NCI-H774 (cell line): Measurements from ENCODE around the gene NLRP1.

Experiments
- DNase-seq: peaks from one replicate; lab custom pipeline; 2025; lab: John Stamatoyannopoulos, UW

NLRP1 gene

GRCh38 chr17:5478992-5479391, 105.3 kb downstream of the NLRP1 start:
- no peak for DNase-seq

DNA sequence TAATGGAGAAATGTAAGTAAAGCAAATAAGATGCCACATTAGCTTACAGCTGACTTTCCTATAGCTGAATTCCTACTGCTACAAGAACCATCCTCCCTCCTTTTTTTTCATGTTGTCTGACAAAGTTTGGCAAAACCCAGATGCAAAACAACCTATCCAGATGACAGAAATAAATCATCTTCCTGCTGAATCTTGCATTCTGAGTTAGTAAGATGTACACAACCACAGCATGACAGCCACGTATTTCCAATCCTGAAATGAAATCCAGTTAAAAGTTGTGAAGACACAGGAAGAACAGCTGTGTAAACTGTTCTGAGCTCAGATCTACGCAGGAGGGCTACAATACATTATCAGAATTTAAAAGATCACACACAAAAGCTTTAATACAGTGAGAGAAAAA, 110.4 kb downstream of the NLRP1 start:
- DNase-seq: no peak

DNA sequence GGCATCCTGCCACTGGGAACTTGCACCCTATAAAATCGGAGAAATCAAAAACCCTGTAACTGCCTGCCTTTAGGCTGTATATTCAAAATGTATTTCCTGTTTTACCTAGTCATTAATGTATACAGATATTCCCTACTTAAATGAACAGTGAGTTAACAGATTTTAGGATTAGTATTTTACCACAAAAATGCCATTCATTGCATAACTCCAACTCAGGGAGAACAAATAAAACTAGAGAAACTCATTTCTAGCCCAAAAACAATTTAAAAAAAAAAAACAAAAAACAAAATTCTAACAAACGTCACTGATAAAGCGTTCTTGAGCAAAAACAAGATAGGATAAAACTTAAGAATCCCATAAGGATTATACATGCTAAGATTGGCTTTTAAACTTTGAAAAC, 111.8 kb downstream of the NLRP1 start:
- DNase-seq: no peak

DNA sequence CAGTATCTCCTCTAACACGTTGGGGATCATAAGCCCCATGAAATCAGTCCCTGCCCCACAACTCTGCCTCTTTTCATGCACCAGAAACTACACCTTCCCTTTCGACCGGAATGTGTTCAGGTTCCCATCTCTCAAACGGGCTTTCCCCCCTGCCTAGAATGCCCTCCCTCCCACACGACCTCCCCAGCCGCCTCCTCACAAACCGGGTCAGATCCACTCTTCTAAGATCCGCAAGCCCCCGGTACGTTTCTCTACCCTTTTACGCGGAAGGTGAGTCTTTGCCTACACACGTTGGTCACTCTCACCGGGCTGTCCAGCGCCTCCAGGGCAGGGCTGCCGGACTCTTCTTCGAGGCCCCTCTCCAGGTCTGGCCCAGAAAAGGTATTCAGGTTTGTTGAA, 116.2 kb downstream of the NLRP1 start:
- DNase-seq: no peak

DNA sequence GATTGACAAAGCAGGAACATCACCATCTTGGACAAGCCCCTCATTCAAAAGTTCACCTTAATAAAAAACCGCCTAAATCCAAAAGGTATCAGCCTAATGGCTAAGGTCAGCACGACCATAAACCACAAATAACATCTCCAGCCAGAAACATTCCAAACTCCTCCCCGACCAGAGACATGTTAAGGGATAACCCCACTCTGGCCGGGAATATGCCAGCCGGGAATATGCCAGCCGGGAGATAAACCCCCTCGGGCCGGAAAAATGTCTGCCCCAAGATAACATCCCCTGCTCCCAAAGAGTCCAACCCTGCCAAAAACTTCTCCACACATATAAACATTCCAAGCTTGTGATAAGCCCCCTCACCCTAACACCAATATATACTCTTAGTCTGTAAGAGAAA, 116.9 kb downstream of the NLRP1 start:
- no peak for DNase-seq

GRCh38 chr17:5466295-5466694, 118.0 kb downstream of the NLRP1 start:
- DNase-seq: no peak

DNA sequence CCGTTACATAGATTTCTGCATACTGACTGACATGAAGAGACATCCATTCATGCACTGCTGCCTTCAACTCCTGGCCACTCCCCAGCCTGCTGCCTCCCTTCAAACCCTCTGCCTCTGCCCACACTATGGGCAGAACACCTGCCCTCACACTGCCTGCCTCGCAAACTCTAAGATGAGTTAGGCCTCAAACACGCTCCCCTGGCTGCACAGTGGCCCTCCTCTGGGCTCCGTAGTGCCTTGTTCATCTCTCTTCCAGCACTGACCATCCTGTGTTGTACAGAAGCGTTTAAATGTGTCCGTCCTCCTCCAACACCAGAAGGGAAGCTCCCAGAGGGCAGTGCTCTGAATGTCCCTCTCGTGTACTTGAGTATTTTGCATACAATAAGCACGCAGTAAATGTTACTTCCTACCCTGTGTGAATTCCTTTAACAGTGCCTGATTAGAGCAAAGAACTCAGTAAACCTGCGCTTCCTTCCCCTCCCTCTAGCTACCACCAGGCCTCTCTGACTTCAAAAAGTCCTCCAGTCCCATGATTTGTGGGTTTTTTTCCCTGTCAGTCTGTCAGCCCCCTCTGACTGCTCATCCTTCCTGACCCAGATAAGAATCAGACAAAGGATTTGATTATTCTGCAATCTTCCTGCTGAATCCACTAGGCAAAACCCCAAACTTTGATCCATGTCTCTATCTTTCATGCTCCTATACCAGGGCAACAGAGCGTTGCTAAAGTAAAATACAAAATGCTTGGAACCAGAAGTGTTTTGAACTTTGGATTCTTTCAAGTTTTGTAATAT, 119.4 kb downstream of the NLRP1 start:
- DNase-seq: no peak
